K562 (cell line): Measurements from ENCODE around the gene ABHD16A. TPM values are rescaled to one million over a fixed set of nuclear protein-coding genes. Genes with fewer than 3 reads are reported as not detected.
A peak's percentile ranks its signal among the peaks of the same experiment; 100 is the strongest.

Experiments
- BDP1 ChIP-seq: IDR thresholded peaks from 3 replicates; pipeline ENCODE4 v1.6.1; 2011; ENCODE audit not compliant: insufficient read length, insufficient read depth
- CBFB ChIP-seq: sonication (generic); formaldehyde crosslinking; IDR thresholded peaks from 2 replicates; pipeline ENCODE4 v1.4.0; 2020; ENCODE audit warnings: mild to moderate bottlenecking, missing genetic modification reagents
- E2F3 ChIP-seq: fragments of 250-450 bp; sonication (Bioruptor Pico); IDR thresholded peaks from 2 replicates; pipeline ENCODE4 v1.4.0; 2020; ENCODE audit warnings: mild to moderate bottlenecking
- EWSR1 ChIP-seq: fragments of 450-650 bp; IDR thresholded peaks from 2 replicates; pipeline ENCODE4 v1.6.1; 2018; ENCODE audit warnings: borderline replicate concordance, mild to moderate bottlenecking, low read depth, moderate library complexity; ENCODE audit not compliant: partially characterized antibody
- MTA2 ChIP-seq: fragments of 450-650 bp; IDR thresholded peaks from 2 replicates; pipeline ENCODE4 v1.6.1; 2016; ENCODE audit warnings: low read depth
- PATZ1 ChIP-seq: fragments of 250-450 bp; sonication (Bioruptor Pico); IDR thresholded peaks from 2 replicates; pipeline ENCODE4 v1.5.0; 2020; ENCODE audit warnings: mild to moderate bottlenecking, borderline replicate concordance
- PRDM10 ChIP-seq: fragments of 450-650 bp; IDR thresholded peaks from 2 replicates; pipeline ENCODE4 v1.6.1; 2018; ENCODE audit not compliant: partially characterized antibody
- SIX5 ChIP-seq, 2 experiments: IDR thresholded peaks; 2 replicates each; pipeline ENCODE4 v1.6.1; 2011; ENCODE audit warnings: low read length in 2 of 2, borderline replicate concordance in 1 of 2, low read depth in 1 of 2, mild to moderate bottlenecking in 1 of 2, moderate library complexity in 1 of 2; ENCODE audit not compliant: insufficient read depth in 1 of 2
- SMAD2 ChIP-seq: fragments of 150-350 bp; IDR thresholded peaks from 2 replicates; pipeline ENCODE4 v1.6.1; 2014; ENCODE audit warnings: low read depth, mild to moderate bottlenecking, low read length
- SRSF9 ChIP-seq: fragments of 200-400 bp; formaldehyde crosslinking; IDR thresholded peaks from 2 replicates; pipeline ENCODE4 v1.6.1; 2017; ENCODE audit warnings: low read depth, low read length, borderline replicate concordance
- TFAM ChIP-seq: fragments of 250-450 bp; sonication (Bioruptor Pico); conservative IDR thresholded peaks from 2 replicates; pipeline ENCODE4 v1.5.0; 2021; ENCODE audit warnings: mild to moderate bottlenecking, moderate library complexity
- ZBED1 ChIP-seq: IDR thresholded peaks from 2 replicates; pipeline ENCODE4 v1.6.1; 2014
- ZNF311 ChIP-seq: fragments of 250-450 bp; sonication (Bioruptor Pico); IDR thresholded peaks from 2 replicates; pipeline ENCODE4 v1.4.0; 2020; ENCODE audit warnings: mild to moderate bottlenecking, moderate library complexity
- ZNF696 ChIP-seq: fragments of 250-450 bp; sonication (Bioruptor Pico); conservative IDR thresholded peaks from 2 replicates; pipeline ENCODE4 v1.4.0; 2020; ENCODE audit warnings: mild to moderate bottlenecking, moderate library complexity
- ZNF77 ChIP-seq: fragments of 250-450 bp; sonication (Bioruptor Pico); IDR thresholded peaks from 2 replicates; pipeline ENCODE4 v1.5.0; 2020
- ZNF830 ChIP-seq: fragments of 250-450 bp; sonication (Bioruptor Pico); IDR thresholded peaks from 2 replicates; pipeline ENCODE4 v1.5.0; 2021; ENCODE audit warnings: mild to moderate bottlenecking
- polyA plus RNA-seq, 8 experiments: library from polyadenylated mRNA; depleted of rRNA in 4 of 8; stranded (reverse) in 5 of 8; unstranded in 3 of 8; fragments of >200 nt; fragmentation: Nextera tagmentation in 2 of 8; fragmentation: Illumina TruSeq in 1 of 8; extraction: Ambion mirVana in 2 of 8; extraction: Trizol in 1 of 8; gene quantifications; 2 replicates each; pipeline versions ENCODE4 v1.2.1 to v1.2.3, GENCODE V29; 2011 to 2014; ENCODE audit warnings: inconsistent platforms in 1 of 8, missing spikeins in 1 of 8
- total RNA-seq, 7 experiments: library from RNA; depleted of rRNA in 6 of 7; stranded (reverse); fragments of >200 nt in 6 of 7; fragmentation: Illumina TruSeq in 2 of 7; extraction: Trizol in 2 of 7; gene quantifications; 2 replicates each; pipeline versions ENCODE4 v1.2.1 to v1.2.3, GENCODE V29; 2011 to 2021; ENCODE audit warnings: low replicate concordance in 1 of 7
- TF ChIP-seq, protein P1 (sequence below): sonication (generic); formaldehyde crosslinking; IDR thresholded peaks from 2 replicates; pipeline ENCODE4 v1.8.1; 2023; ENCODE audit warnings: mild to moderate bottlenecking, missing genetic modification reagents
- TF ChIP-seq, protein P2 (sequence below), 2 experiments: IDR thresholded peaks; 2 replicates each; pipeline ENCODE4 v1.6.1; 2012; ENCODE audit warnings: improper control_type of control experiment in 2 of 2, low read depth in 2 of 2, low read length in 2 of 2, borderline replicate concordance in 1 of 2
- TF ChIP-seq, protein P3 (sequence below): fragments of 450-650 bp; IDR thresholded peaks from 2 replicates; pipeline ENCODE4 v1.6.1; 2016; ENCODE audit warnings: low read depth, mild to moderate bottlenecking, moderate library complexity

Gene ABHD16A
- total and polyA plus RNA-seq, 9 of the 15 experiments (the other 6 are each of a cell fraction or from before 2014, with no cell fraction given): 25.8 to 120 (median 81.6) TPM

DNA sequence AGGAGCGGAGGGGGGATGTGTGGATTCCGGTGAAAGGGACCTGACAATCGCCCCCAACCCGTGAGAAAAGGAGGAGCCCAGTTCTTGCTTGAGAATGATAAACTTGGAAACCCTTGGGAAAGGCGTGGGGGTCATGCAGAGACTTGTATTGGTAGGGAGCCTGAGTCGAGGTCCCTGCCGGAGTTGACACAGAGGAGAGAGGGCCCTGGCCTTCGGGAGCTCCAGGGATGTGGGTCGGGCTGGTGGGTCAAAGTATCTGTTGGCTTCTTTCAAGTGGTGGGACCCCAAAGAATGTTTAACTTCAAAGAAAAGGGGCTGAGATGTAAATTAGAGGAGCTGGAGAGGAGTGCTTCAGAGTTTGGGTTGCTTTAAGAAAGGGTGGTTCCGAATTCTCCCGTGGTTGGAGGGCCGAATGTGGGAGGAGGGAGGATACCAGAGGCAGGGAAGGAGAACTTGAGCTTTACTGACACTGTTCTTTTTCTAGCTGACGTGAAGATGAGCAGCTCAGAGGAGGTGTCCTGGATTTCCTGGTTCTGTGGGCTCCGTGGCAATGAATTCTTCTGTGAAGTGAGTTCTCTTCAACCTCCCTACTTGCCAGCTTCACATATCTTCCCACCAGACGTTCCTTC, 36.7 kb downstream of the ABHD16A start (continued):
- TF ChIP-seq PRDM10 (no peak), EWSR1 (no peak), ZNF77 (CRISPR knock-in tag) (no peak), ZNF311 (CRISPR knock-in tag) (no peak), SRSF9 (no peak), ZNF696 (CRISPR knock-in tag) (no peak), BDP1 (no peak), MTA2 (no peak), ZNF830 (0 out of 2 replicates have a peak, but pooled peaks have one; percentile 58), SMAD2 (no peak), TFAM (no peak), PATZ1 (CRISPR knock-in tag) (no peak), E2F3 (CRISPR knock-in tag) (no peak), ZBED1 (no peak), SIX5 (IDR thresholded peaks at IDR 0.05; ENCODE audit: borderline replicate concordance in 1 of 2, insufficient read depth in 1 of 2, low read depth in 1 of 2, low read length in 2 of 2) (no peak), CBFB (no peak)
- TF ChIP-seq, protein P1, sequence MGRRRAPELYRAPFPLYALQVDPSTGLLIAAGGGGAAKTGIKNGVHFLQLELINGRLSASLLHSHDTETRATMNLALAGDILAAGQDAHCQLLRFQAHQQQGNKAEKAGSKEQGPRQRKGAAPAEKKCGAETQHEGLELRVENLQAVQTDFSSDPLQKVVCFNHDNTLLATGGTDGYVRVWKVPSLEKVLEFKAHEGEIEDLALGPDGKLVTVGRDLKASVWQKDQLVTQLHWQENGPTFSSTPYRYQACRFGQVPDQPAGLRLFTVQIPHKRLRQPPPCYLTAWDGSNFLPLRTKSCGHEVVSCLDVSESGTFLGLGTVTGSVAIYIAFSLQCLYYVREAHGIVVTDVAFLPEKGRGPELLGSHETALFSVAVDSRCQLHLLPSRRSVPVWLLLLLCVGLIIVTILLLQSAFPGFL (CRISPR knock-in tag): no peak
- TF ChIP-seq, protein P2, sequence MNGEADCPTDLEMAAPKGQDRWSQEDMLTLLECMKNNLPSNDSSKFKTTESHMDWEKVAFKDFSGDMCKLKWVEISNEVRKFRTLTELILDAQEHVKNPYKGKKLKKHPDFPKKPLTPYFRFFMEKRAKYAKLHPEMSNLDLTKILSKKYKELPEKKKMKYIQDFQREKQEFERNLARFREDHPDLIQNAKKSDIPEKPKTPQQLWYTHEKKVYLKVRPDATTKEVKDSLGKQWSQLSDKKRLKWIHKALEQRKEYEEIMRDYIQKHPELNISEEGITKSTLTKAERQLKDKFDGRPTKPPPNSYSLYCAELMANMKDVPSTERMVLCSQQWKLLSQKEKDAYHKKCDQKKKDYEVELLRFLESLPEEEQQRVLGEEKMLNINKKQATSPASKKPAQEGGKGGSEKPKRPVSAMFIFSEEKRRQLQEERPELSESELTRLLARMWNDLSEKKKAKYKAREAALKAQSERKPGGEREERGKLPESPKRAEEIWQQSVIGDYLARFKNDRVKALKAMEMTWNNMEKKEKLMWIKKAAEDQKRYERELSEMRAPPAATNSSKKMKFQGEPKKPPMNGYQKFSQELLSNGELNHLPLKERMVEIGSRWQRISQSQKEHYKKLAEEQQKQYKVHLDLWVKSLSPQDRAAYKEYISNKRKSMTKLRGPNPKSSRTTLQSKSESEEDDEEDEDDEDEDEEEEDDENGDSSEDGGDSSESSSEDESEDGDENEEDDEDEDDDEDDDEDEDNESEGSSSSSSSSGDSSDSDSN (IDR thresholded peaks at IDR 0.05; ENCODE audit: borderline replicate concordance in 1 of 2, low read depth in 2 of 2, low read length in 2 of 2): peak in 1 of 2 experiments; percentile 27; a peak in 2 of 4 replicates
- TF ChIP-seq, protein P3, sequence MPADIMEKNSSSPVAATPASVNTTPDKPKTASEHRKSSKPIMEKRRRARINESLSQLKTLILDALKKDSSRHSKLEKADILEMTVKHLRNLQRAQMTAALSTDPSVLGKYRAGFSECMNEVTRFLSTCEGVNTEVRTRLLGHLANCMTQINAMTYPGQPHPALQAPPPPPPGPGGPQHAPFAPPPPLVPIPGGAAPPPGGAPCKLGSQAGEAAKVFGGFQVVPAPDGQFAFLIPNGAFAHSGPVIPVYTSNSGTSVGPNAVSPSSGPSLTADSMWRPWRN: no peak
